HG02610 (cell line): ENCODE data around the gene PODNL1.
"Not testable (repeated sequence)": the region's sequence is repeated elsewhere in the genome, so short reads cannot be mapped to it uniquely, and the experiment has no call there.

ENCODE experiments used
- ATAC-seq: cut with Tn5 transposase; IDR thresholded peaks from one replicate; pipeline ENCODE4 v1.9.1; 2021; ENCODE audit warnings: mild to moderate bottlenecking, moderate library complexity; ENCODE audit not compliant: unreplicated experiment

PODNL1 gene

DNA sequence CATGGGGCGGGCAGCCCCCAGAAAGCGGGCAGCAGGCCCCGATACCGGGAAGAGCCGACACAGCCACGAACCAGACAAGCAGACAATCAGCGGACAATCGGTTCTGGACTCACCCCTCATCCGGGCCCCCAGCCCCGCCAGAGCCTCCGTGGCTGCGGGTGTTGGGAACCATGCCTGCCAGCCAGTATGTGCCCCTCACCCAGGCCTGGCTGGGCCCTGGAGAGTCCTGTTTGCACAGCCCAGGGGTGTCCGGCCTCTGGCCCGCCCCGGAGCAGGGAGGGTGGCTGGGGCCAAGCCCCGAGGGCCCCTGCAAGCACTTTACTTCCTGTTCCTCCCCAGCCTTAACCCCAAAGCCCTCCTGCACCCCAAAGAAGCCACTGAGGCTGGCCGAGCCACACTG lies 7.8 kb downstream of the PODNL1 start:
- no peak for ATAC-seq

DNA sequence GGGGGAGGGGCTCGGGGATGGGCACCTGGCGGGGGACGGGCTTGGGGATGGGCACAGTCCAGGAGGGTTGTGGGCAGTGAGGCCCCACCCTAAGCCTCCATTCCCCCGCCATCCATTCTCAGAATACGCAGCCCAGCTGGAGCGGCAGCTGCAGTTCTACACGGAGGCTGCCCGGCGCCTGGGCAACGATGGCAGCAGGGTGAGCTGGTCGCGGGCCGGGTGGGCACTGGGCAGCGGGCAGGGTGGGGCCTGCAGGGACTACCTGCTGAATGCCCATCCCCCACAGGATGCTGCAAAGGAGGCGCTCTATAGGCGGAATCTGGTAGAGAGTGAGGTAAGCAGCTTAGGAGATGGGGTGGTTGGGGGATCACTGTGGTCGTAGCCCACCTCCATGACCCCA lies 8.3 kb downstream of the PODNL1 start:
- ATAC-seq = no peak

DNA sequence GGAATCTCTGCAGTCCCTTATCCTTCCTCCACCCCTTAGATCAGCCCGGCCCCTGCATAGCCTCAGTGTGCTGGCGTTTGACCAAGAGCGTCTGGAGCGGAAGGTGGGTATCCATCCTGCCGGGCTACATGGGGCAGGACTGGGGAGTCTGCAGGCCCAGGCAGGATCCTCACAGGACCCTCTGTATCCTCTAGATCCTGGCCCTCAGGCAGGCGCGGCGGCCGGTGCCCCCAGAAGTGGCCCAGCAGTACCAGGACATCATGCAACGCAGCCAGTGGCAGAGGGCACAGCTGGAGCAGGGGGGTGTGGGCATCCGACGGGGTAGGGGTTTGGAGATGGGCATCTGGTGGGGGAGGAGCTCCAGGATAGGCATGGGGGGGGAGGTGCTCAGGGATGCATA lies 8.9 kb downstream of the PODNL1 start:
- ATAC-seq = no peak

DNA sequence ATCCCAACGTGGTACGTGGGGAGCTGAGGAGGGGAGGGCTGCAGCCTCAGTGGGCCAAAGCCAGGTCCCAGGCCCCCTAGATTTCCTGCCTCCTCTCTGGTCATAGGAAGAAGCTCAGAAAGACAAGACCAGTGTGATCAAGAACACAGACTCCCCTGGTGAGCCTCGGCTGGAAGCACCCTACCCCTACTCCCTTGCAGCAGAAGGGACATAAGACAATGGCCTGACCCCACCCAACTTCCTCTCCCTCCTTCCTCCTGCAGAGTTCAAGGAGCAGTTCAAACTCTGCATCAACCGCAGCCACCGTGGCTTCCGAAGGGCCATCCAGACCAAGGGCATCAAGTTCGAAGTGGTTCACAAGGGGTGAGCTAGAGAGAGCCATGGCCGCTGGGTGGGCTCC lies 11.5 kb downstream of the PODNL1 start:
- ATAC-seq = no peak

DNA sequence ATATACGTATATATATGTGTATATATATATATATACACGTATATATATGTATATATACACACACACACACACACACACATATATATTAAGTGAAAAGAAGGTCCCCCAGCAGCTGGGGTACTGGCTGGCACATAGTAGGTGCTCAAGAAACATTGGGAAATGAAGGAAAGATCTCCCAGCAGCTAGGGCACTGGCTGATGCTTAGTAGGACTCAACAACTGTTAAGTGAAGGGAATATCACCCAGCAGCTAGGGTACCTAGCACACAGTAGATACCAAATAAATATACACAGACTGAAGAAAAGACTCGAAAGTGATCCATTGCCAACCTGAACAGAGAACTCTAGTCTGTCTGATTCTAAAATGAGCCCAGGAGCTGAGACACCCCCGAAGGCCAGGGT lies 12.2 kb downstream of the PODNL1 start:
- no peak for ATAC-seq

DNA sequence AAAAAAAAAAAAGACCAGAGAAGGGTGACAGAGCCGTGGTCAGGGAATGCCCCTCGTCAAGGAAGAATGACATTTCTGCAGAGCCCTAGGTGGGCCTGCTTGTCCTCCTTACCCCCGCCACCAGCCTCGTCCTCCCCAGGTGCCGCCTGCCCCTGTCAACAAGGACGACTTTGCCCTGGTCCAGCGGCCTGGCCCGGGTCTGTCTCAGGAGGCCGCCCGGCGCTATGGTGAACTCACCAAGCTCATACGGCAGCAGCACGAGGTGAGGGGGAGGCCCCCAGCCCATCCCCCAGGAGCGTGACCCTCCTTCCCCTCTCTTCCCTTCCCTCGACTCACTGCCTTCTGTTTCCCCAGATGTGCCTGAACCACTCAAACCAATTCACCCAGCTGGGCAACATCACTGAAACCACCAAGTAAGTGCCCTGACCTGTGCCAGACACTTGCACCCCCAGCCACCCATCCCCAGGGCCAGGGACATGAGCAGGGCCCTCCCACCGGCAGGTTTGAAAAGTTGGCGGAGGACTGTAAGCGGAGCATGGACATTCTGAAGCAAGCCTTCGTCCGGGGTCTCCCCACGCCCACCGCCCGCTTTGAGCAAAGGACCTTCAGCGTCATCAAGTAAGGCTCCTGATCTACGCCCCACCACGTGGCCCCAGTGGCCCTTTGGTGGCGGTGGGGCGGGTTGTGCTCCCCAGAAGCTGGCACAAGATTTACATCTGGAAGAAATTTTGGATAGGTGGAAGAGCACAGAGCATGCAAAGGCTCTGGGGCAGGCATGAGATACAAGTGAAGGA lies 14.8 kb downstream of the PODNL1 start:
- no peak for ATAC-seq

DNA sequence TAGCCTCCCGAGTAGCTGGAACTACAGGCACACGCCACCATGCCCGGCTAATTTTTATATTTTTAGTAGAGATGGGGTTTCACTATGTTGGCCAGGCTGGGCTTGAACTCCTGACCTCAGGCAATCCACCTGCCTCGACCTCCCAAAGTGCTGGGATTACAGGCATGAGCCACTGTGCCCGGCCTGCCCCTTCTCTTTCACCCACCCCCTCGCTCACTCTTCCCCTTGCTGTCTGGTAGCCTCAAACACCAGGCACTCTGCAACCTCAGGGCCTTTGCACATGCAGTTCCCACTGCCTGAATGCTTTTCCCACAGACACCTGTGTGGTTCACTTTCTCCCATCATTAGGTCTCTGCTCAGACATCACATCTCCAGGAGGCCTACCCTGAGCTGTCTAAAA lies 16.1 kb downstream of the PODNL1 start:
- not testable (repeated sequence) for ATAC-seq

DNA sequence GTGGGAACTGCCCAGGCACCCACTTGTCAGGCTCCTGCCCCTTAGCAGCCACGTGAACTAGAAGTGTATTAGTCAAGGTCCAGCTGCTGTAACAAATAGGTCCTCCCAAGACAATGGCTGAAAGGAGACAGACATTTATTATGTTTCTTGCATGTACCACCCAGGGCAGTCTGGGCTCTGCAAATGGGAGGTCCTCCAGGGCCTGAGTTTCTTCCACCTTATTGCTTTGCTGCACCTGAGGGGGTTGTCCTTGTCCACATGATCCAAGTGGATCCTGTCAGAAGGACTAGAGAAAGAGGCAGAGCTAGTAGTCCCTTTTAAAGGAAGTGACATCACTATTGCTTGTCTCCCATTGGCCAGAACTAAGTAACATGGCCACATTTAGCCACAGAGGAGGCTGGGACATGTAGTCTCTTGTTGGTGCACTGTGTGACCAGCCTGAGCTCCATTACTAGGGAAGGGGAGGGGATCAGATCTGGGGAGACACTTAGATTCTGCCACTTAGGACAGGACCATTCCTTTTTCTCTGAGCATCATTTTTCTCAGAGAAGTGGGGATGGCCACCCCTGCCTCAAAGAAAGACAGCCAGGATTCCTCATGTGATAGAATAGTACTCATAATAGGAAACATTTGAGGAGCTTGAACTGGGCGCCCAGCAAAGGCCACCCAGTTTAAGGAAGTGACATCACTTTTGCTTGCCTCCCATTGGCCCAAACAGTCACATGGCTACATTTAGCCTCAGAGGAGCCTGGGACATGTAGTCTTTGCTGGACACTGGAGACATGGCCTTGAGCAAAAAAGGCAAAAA lies 17.1 kb downstream of the PODNL1 start:
- no peak for ATAC-seq

DNA sequence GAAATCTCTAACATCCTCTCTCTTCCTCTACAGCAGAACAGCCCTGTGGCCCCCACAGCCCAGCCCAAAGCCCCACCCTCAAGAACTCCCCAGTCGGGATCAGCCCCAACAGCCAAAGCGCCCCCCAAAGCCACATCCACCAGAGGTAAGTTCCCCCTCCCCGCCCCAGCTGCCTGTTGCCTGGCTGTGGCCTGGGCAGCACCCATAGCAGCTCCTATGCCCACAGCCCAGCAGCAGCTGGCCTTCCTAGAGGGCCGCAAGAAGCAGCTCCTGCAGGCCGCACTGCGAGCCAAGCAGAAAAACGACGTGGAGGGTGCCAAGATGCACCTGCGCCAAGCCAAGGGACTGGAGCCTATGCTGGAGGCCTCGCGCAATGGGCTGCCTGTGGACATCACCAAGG lies 17.7 kb downstream of the PODNL1 start:
- ATAC-seq = no peak

DNA sequence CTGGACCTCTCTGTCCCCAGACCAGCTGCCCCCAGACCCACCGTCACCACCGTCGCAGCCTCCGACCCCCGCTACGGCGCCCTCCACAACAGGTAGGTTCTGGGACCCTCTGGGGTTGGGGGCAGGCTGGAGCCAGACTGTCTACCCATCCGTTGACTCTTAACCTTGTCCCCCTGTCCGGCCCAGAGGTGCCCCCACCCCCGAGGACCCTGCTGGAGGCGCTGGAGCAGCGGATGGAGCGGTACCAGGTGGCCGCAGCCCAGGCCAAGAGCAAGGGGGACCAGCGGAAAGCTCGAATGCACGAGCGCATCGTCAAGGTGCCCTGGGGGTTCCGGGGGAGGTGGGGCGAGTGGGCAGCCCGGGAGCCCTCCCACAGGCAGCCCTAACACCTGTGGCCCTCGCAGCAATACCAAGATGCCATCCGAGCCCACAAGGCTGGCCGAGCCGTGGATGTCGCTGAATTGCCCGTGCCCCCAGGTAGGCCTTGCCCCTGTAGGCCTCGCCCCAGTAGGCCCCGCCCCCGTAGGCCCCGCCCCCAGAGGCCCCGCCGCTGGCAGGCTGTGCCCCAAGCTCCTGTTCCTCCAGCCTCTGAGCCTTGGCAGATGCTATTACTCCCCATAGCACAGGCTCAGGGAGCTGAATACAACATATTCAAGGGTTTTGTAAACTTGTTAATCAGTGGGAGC lies 19.3 kb downstream of the PODNL1 start:
- ATAC-seq = no peak

DNA sequence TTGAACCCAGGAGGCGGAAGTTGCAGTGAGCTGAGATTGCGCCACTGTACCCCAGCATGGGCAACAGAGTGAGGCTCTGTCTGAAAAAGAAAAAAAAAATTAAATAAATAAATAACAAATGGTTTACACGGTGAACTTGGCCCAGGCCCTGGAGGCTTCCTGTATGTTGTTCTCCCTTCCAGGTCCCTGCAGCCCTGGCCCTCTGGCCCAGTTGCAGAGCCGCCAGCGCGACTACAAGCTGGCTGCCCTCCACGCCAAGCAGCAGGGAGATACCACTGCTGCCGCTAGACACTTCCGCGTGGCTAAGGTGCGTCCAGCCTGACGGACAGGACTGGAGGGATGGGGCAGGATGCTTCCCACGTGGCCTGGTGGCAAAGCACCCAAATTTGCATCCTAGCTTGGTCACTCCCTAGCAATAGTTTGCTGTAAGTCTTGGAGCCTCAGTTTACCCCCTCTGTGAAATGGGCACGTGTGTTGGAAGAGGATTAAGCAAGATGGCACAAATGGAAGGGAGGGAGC lies 20.3 kb downstream of the PODNL1 start:
- ATAC-seq = no peak

DNA sequence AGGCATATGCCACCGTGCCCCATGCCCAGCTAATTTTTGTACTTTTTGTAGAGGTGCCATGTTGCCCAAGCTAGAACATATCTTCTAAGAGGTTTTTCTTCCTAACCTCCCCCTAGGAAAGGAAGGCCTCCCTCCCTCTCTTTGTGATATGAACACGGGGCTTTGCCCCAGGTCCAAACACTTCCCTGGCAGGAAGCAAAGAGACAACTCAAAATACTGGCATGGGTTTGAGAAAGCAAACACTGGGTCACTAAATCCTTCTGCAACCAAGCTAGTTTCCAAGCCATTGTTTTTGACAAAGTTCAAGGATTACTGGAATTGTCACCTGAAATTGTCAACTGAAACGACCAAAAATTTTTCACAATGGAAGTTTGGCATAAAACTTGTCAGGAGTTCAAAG lies 23.4 kb downstream of the PODNL1 start:
- ATAC-seq = no peak

DNA sequence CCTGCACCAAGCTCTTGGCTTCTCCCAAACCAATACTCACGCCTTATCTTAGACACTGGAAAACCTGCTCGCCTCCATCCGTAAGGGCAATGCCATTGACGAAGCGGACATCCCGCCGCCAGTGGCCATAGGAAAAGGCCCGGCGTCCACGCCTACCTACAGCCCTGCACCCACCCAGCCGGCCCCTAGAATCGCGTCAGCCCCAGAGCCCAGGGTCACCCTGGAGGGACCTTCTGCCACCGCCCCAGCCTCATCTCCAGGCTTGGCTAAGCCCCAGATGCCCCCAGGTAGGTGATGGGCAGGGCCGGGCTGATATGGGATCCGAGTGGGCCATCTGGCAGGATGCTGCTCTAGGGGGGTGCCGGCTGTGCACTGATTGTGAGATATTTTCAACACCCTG lies 24.9 kb downstream of the PODNL1 start:
- ATAC-seq = no peak

DNA sequence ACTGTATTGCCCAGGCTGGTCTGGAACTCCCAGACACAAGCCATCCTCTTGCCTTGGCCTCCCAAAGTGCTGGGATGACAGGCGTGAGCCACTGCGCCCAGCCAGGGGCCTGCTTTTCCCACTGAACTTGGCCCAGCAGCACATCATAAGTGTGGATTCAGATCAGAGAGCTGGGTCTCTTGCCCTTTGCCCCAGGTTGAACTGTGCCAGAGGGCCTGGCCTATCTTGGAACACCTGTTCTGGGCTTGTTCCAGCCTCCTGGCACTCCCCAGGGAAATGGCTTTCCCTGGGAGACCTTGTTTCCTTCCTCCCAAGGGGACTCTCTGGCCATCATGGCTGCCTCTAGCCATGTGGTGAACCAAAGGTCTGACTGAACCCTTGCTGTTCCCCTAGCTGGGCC lies 28.8 kb downstream of the PODNL1 start:
- ATAC-seq = no peak

DNA sequence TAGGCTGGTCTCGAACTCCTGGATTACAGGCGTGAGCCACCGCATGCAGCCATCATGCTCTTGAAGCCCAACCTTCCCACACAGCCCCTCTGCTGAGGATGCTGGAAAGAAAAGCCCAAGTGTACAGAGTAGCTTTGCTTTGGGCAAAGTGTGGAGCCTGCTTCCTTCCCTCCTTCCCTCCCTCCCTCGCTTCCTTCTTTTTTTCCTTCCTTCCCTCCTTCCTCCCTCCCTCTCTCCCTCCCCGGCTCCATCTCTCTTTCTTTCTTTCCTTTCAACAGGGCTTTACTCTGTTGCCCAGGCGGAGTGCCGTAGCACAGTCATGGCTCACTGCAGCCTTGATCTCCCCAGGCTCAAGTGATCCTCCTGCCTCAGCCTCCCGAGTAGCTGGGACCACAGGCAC lies 29.5 kb downstream of the PODNL1 start:
- no peak for ATAC-seq

DNA sequence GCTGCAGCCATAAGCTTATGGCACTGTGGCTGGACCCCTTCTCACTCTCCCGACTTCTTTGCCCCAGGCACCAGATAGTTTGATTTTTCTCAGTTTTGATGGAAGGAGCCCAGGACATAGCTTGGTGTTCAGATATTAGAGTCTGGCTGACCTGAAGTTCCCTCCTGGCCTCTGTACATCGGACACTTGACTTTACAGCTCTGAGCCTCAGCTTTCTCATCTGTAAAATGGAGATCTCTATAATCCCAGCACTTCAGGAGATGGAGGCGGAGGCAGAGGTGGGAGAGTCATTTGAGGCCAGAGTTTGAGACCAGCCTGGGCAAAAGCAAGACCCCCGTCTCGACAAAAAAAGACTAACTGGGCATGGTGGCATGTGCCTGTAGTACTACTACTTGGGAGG lies 31.3 kb downstream of the PODNL1 start:
- no peak for ATAC-seq

DNA sequence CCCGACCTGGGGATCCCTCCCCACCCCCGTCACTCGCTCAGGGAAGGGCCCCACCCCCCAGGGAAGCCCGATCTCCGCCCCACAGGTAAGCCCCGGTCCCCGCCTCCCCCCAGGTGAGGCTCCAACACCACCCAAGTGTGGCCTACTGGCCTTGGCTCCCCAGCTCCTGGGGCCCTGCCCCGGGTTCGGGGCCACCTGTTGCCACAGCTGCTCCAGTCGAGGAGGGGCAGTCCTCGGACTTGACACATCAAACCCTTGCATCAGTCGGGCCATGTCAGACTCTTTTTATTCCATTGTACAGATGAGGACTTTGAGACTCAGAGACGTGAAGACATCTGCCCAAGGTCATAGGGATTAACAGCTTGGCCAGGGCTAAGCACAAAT lies 31.7 kb downstream of the PODNL1 start:
- peak; percentile 11 for ATAC-seq

DNA sequence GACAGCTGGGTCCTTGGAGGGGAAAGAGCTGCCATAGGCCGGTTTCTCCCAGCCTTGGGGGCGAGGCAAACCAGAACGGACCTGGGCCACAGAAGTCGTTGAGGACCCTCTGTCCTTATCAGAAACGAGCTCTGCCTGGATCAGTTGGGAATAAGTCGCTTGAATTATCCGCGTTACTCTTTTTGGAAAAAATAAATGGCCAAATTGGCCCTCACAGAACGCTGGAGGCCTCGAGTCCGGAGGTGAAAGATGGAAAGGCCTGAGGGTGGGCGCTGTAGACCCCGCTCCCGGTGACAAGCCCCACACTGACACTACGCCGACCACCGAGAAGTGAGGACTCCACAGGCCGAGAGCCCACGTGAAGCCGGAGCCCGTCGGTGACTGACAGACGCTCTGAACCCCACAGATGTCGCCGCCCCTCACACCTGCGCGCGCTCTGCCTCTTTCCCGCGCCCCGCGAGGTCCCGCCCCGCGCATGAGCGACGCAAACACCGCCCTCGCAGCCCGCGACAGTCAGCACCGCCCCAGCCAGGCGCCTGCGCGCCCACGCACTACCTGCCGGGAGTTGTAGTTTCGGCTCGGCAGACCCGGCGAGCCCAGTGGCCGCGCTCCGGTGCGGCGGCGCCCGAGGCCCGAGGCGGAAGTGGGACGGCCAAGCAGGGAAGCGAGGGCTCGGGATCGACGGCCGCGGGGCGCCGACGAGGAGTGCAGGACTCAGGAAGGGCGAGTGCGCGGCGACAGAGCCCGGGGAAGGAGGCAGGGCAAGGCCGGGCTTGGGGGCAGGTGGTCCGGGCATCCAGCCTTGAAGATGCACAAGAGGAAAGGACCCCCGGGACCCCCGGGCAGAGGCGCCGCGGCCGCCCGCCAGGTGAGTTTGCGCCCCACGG lies 32.3 kb downstream of the PODNL1 start, which contains the start of the genes BRME1 and CC2D1A:
Gene BRME1 (minus strand): TSS at position 484 of the 887 bp plus-strand sequence. CDS start 1,225 bp downstream, outside the sequence.
Gene CC2D1A (plus strand): TSS at position 568 of the 887 bp plus-strand sequence. CDS start 241 bp downstream, at position 809.
- peak; percentile 95 for ATAC-seq

DNA sequence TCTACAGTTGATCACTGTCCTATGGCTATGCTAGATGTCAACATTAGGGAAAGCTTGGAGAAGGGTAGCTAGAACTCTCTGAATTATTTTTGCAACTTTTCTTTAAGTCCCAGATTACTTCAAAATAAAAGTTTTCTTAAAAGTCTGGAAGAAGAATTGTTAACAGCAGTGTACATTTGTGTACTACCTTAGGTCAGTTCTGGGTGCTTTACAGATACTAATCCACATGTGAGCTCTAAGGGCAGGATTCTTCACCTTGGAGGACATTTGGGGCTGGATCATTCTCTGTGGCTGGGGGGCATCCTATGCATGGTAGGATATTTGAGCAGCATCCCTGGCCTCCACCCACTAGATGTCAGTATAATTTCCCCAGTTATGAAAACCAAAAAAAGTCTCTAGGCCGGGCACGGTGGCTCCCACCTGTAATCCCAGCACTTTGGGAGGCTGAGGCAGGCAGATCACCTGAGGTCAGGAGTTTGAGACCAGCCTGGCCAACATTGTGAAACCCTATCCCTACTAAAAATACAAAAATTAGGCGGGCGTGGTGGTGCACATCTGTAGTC lies 35.1 kb downstream of the PODNL1 start:
- ATAC-seq = no peak
